Skeletal muscle satellite cell (primary cell): Measurements from ENCODE around the gene RNU5B-1.
A peak's percentile ranks its signal among the peaks of the same experiment; 100 is the strongest.
"Not testable (repeated sequence)": the region's sequence is repeated elsewhere in the genome, so short reads cannot be mapped to it uniquely, and the experiment has no call there.

ENCODE experiments used
- H3K27me3 ChIP-seq: 2 replicates; pipeline ENCODE4 v1.7.0; 2013; ENCODE audit warnings: low read length; ENCODE audit not compliant: control insufficient read depth, insufficient read depth
- H3K36me3 ChIP-seq: 2 replicates; pipeline ENCODE4 v1.7.0; 2013; ENCODE audit warnings: mild to moderate bottlenecking, control low read depth, low read length; ENCODE audit not compliant: insufficient read depth
- H3K4me1 ChIP-seq: 2 replicates; pipeline ENCODE4 v1.7.0; 2013; ENCODE audit warnings: low read length; ENCODE audit not compliant: control insufficient read depth, insufficient read depth
- H3K4me2 ChIP-seq: 2 replicates; pipeline ENCODE4 v1.7.0; 2013; ENCODE audit warnings: mild to moderate bottlenecking, low read length
- H3K4me3 ChIP-seq: 2 replicates; pipeline ENCODE4 v1.7.0; 2013; ENCODE audit warnings: low read length
- H3K9ac ChIP-seq: 2 replicates; pipeline ENCODE4 v1.7.0; 2013; ENCODE audit warnings: mild to moderate bottlenecking, low read depth, low read length, moderate library complexity
- H3K9me3 ChIP-seq: replicated peaks from 2 replicates; pipeline ENCODE4 v1.7.0; 2013; ENCODE audit warnings: mild to moderate bottlenecking, control low read depth, low read length
- small RNA-seq: library from RNA; depleted of rRNA; stranded (forward); fragments of <200 nt; gene quantifications from one replicate; pipeline ENCODE3, GENCODE V24; 2012

The RNU5B-1 gene

DNA sequence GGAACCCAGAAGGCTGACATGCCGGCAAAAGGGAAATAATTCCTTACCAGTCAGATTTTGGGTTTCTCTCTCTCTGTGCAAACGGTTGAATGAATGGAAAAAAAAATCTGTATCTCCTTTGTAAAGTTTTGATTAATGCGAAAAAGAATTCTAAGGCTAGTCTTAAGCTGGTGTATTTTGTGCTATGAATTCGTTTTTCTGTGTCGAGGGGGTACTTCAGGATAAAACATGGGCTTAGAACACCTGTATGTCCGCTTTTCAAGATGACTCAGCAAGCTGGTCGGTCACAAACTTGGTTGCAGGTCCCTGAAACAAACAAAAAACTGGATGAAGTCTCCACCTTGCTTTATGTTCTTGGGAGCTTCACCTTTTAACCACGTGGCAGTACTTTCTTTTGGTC lies 44.9 kb downstream of the RNU5B-1 start:
- Histone ChIP-seq H3K27me3 (peaks cover 50% of the 10 kb centered on the region), H3K4me1 (no peaks in the 10 kb centered on the region), H3K4me3 (no peak overlapping the region), H3K9ac (no peak overlapping the region), H3K4me2 (no peak overlapping the region), H3K9me3 (peaks cover 6% of the 10 kb centered on the region), H3K36me3 (no peaks in the 10 kb centered on the region)

DNA sequence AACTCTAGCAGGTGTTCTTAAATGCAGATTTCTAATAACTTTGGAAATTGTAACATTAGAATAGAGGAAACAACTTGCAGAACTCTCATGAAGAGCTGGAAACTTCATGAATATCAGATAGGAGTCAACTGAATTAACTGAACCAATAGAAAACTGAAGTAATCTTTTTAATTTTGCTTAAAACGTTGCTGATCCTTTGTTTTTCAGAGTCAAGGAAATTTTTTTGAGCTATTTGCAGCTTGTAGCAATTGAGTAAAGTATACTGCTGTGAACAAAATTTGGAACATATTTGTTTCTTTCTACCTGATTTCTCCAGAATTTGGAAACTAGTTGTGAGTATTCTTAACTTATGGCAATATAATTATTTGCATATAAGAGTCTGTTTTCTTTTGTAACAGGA lies 47.5 kb downstream of the RNU5B-1 start:
- not testable (repeated sequence) for H3K4me3 ChIP-seq, H3K36me3 ChIP-seq, H3K4me2 ChIP-seq, H3K9me3 ChIP-seq, H3K9ac ChIP-seq, H3K4me1 ChIP-seq
- H3K27me3 ChIP-seq = peaks cover 49% of the 10 kb centered on the region

Small RNAs within 50 kb of the gene (small RNA-seq; reads per million reads assigned to genes)
- gene RNU5A-1 = 438 reads per million, percentile 98 among the genes with 10 or more reads in this experiment
- 684 reads per million, percentile 99 among the genes with 10 or more reads in this experiment for gene RNU5B-1
- gene SNORA24B = 25.2 reads per million, percentile 94 among the genes with 10 or more reads in this experiment
